ENCODE results near the gene TRIP4.
A peak's percentile ranks its signal among the peaks of the same experiment; 100 is the strongest.
"Not testable (repeated sequence)": the region's sequence is repeated elsewhere in the genome, so short reads cannot be mapped to it uniquely, and the experiment has no call there.

Gene TRIP4

GRCh38 chr15:64354688-64355344, 32.8 kb upstream of the TRIP4 start:
- Histone ChIP-seq H4K20me1 (0 out of 2 replicates have a peak, but pooled peaks cover 6% of the 10 kb centered on the region), H3K9me3 (no peaks in the 10 kb centered on the region), H3K4me1 (peaks cover 23% of the 10 kb centered on the region), H3K36me3 (peaks cover 9% of the 10 kb centered on the region; the same call in 1 of the 2 replicates), H3K4me2 (peak overlapping the region; percentile 87), H3K27me3 (no peaks in the 10 kb centered on the region), H3K27ac (peak overlapping the region; percentile 78), H3K4me3 (peak overlapping the region; percentile 93), H3K9ac (peak overlapping the region; percentile 90)
- TF ChIP-seq Cebpa-rat (IDR thresholded peaks at IDR 0.05), result no peak

DNA sequence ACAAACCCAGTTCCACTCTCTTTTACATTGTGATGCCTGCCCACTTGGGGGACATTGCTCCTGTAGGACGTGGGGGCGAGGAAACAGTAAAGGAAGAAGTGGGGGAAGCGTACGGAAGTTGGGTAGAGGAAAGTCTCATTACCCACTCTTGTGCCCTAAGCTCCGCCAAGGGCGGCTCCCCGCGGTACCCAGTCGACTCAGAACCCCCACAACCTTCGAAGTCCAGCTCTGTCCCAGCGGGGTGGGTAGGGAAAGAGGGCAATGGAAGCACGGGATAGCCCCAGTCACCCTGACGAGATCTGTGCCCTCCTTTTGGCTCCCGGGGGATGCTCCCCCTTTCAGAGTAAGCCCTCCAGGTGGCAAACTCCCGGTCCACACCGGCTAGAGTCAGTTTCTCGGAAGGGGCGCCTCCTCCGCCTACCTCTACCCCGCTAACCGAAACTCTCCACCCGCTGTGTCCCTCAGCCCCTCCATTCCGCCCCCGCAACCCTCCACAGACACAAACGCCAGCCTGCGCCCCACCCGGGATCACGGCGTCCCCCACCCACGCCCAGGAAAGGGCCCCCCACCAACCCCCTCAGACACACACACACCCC, 32.2 kb upstream of the TRIP4 start:
- H3K36me3 ChIP-seq, result peaks cover 15% of the 10 kb centered on the region; the same call in 1 of the 2 replicates
- H3K9ac ChIP-seq, result peak overlapping the region; percentile 90
- H3K9me3 ChIP-seq, result no peaks in the 10 kb centered on the region
- H3K4me1 ChIP-seq, result peaks cover 23% of the 10 kb centered on the region
- no peak for TF ChIP-seq Cebpa-rat (IDR thresholded peaks at IDR 0.05)
- peak overlapping the region; percentile 93 for H3K4me3 ChIP-seq
- peak overlapping the region; percentile 78 for H3K27ac ChIP-seq
- 0 out of 2 replicates have a peak, but pooled peaks cover 6% of the 10 kb centered on the region for H4K20me1 ChIP-seq
- H3K27me3 ChIP-seq, result no peaks in the 10 kb centered on the region
- peak overlapping the region; percentile 87 for H3K4me2 ChIP-seq

GRCh38 chr15:64355944-64356709, 31.5 kb upstream of the TRIP4 start, which contains the start of gene CSNK1G1:
Gene CSNK1G1, minus strand, starts transcription at chr15:64356173. Its CDS starts 55,674 bp downstream, at chr15:64300499.
- H3K4me1 ChIP-seq, result peaks cover 23% of the 10 kb centered on the region
- no peaks in the 10 kb centered on the region for H3K9me3 ChIP-seq
- peak within 1 kb of the TSS; percentile 90 for H3K9ac ChIP-seq
- H3K36me3 ChIP-seq, result peaks cover 22% of the 10 kb centered on the region; the same call in 1 of the 2 replicates
- no peak for TF ChIP-seq Cebpa-rat (IDR thresholded peaks at IDR 0.05)
- H3K4me3 ChIP-seq, result peak within 1 kb of the TSS; percentile 93
- H3K27me3 ChIP-seq, result no peaks in the 10 kb centered on the region
- peak within 1 kb of the TSS; percentile 87 for H3K4me2 ChIP-seq
- peak within 1 kb of the TSS; percentile 78 for H3K27ac ChIP-seq
- 0 out of 2 replicates have a peak, but pooled peaks cover 6% of the 10 kb centered on the region for H4K20me1 ChIP-seq

DNA sequence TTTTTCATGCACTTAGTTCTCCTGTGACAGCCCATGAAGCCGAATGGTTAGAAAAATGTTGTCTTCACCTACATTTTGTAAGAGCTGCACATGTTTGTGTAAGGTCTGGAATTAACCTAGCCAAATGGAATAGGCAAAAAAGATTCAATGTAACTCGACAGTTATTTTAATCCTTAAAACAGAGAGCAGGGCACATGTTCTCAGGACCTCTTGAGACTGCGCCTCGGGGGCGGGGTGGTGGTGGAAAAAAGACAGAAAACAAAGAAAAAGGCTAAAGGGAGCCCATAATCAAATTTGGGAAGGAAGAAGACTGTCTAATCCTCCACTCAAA, 31.0 kb upstream of the TRIP4 start:
- Histone ChIP-seq H3K9me3 (no peaks in the 10 kb centered on the region), H3K36me3 (peaks cover 27% of the 10 kb centered on the region; the same call in 1 of the 2 replicates), H3K4me2 (peak overlapping the region; percentile 87), H4K20me1 (0 out of 2 replicates have a peak, but pooled peaks cover under 1% of the 10 kb centered on the region), H3K9ac (peak overlapping the region; percentile 45; the same call in 1 of the 2 replicates), H3K4me3 (peak overlapping the region; percentile 93), H3K4me1 (peaks cover 23% of the 10 kb centered on the region), H3K27ac (peak overlapping the region; percentile 37; the same call in 1 of the 2 replicates), H3K27me3 (no peaks in the 10 kb centered on the region)
- TF ChIP-seq Cebpa-rat (IDR thresholded peaks at IDR 0.05), result no peak

DNA sequence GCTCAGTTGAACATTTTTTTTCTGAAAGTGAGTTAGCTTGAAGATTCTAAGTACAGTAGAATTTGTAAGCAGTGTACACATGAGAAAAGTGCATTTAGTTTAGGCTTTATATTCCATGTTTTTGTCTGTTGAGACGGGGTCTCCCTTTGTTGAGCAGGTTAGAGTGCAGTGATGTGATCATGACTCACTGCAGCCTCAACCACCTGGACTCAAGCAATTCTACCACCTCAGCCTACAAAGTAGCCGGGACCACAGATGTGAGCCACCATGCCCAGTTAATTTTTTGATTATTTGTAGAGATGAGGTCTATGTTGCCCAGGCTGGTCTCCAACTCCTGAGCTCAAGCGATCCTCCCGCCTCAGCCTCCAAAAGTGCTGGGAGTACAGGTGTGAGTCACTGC, 26.4 kb upstream of the TRIP4 start:
- no peak overlapping the region for H3K27ac ChIP-seq
- peaks cover 56% of the 10 kb centered on the region for H3K36me3 ChIP-seq
- H3K4me3 ChIP-seq, result no peak overlapping the region
- H4K20me1 ChIP-seq, result no peaks in the 10 kb centered on the region
- no peaks in the 10 kb centered on the region for H3K9me3 ChIP-seq
- H3K4me2 ChIP-seq, result no peak overlapping the region
- H3K9ac ChIP-seq, result no peak overlapping the region
- H3K27me3 ChIP-seq, result no peaks in the 10 kb centered on the region
- peaks cover 12% of the 10 kb centered on the region for H3K4me1 ChIP-seq
- no peak for TF ChIP-seq Cebpa-rat (IDR thresholded peaks at IDR 0.05)

- no peaks in the 10 kb centered on the region for H3K27me3 ChIP-seq
- no peak overlapping the region for H3K9ac ChIP-seq
- H3K4me2 ChIP-seq, result no peak overlapping the region
- H3K36me3 ChIP-seq, result peaks cover 66% of the 10 kb centered on the region
- no peaks in the 10 kb centered on the region for H4K20me1 ChIP-seq
- no peak for TF ChIP-seq Cebpa-rat (IDR thresholded peaks at IDR 0.05)
- H3K4me3 ChIP-seq, result no peak overlapping the region
- H3K9me3 ChIP-seq, result no peaks in the 10 kb centered on the region
- H3K27ac ChIP-seq, result no peak overlapping the region
- H3K4me1 ChIP-seq, result no peaks in the 10 kb centered on the region
Observed at GRCh38 chr15:64369078-64369607, 18.5 kb upstream of the TRIP4 start.

GRCh38 chr15:64371383-64371782, 16.3 kb upstream of the TRIP4 start:
- not testable (repeated sequence) for H3K4me3 ChIP-seq, H3K4me2 ChIP-seq, H3K27me3 ChIP-seq, H3K4me1 ChIP-seq, H3K9ac ChIP-seq, H3K9me3 ChIP-seq, H3K27ac ChIP-seq, H4K20me1 ChIP-seq
- peaks cover 76% of the 10 kb centered on the region for H3K36me3 ChIP-seq

GRCh38 chr15:64373360-64373759, 14.3 kb upstream of the TRIP4 start:
- H3K9ac ChIP-seq, result no peak overlapping the region
- H3K27ac ChIP-seq, result no peak overlapping the region
- H3K9me3 ChIP-seq, result no peaks in the 10 kb centered on the region
- no peaks in the 10 kb centered on the region for H4K20me1 ChIP-seq
- H3K36me3 ChIP-seq, result peaks cover 80% of the 10 kb centered on the region
- H3K4me3 ChIP-seq, result no peak overlapping the region
- H3K27me3 ChIP-seq, result no peaks in the 10 kb centered on the region
- TF ChIP-seq Cebpa-rat (IDR thresholded peaks at IDR 0.05), result no peak
- H3K4me2 ChIP-seq, result no peak overlapping the region
- peaks cover 9% of the 10 kb centered on the region for H3K4me1 ChIP-seq

GRCh38 chr15:64379216-64379960, 8.2 kb upstream of the TRIP4 start:
- Histone ChIP-seq H3K27ac (no peak overlapping the region), H4K20me1 (peaks cover 5% of the 10 kb centered on the region; the same call in 1 of the 2 replicates), H3K4me2 (peak overlapping the region; percentile 90), H3K27me3 (no peaks in the 10 kb centered on the region), H3K4me1 (peaks cover 40% of the 10 kb centered on the region), H3K9me3 (no peaks in the 10 kb centered on the region), H3K36me3 (peaks cover 40% of the 10 kb centered on the region), H3K9ac (peak overlapping the region; percentile 90), H3K4me3 (peak overlapping the region; percentile 85)
- TF ChIP-seq Cebpa-rat (IDR thresholded peaks at IDR 0.05), result no peak

- peak overlapping the region; percentile 90 for H3K9ac ChIP-seq
- not testable (repeated sequence) for H4K20me1 ChIP-seq, H3K9me3 ChIP-seq, H3K27me3 ChIP-seq
- peak overlapping the region; percentile 90 for H3K4me2 ChIP-seq
- peaks cover 31% of the 10 kb centered on the region for H3K36me3 ChIP-seq
- peak overlapping the region; percentile 82; the same call in 1 of the 2 replicates for H3K27ac ChIP-seq
- peak overlapping the region; percentile 85 for H3K4me3 ChIP-seq
- H3K4me1 ChIP-seq, result peaks cover 40% of the 10 kb centered on the region
Observed at GRCh38 chr15:64380130-64380870, 7.3 kb upstream of the TRIP4 start.
